K562 (cell line): ENCODE results near the gene CLEC3A. TPM values are rescaled to one million over a fixed set of nuclear protein-coding genes. Genes with fewer than 3 reads are reported as not detected.
A peak's percentile ranks its signal among the peaks of the same experiment; 100 is the strongest.

ENCODE experiments used
- BRD9 ChIP-seq: fragments of 450-650 bp; IDR thresholded peaks from 2 replicates; pipeline ENCODE4 v1.6.1; 2018; ENCODE audit warnings: low read depth; ENCODE audit not compliant: partially characterized antibody
- ETV6 ChIP-seq, 3 experiments: fragments of 150-350 bp in 1 of 3; sonication (generic) in 1 of 3; formaldehyde crosslinking in 1 of 3; IDR thresholded peaks; 2 replicates each; pipeline versions ENCODE4 v1.6.1 to v1.8.0; 2014 to 2022; ENCODE audit warnings: borderline replicate concordance in 2 of 3, low read depth in 2 of 3, antibody characterized with exemption in 1 of 3, low read length in 1 of 3, mild to moderate bottlenecking in 1 of 3, missing genetic modification reagents in 1 of 3
- FOXA3 ChIP-seq, 2 experiments: fragments of 450-650 bp in 1 of 2; sonication (generic) in 1 of 2; formaldehyde crosslinking; IDR thresholded peaks in 1 of 2; conservative IDR thresholded peaks in 1 of 2; 2 replicates each; pipeline versions ENCODE4 v1.4.0 to v1.8.0; 2020 to 2022; ENCODE audit warnings: mild to moderate bottlenecking in 2 of 2, missing genetic modification reagents in 1 of 2
- HNRNPUL1 ChIP-seq: fragments of 200-400 bp; formaldehyde crosslinking; IDR thresholded peaks from 2 replicates; pipeline ENCODE4 v1.6.1; 2017; ENCODE audit warnings: low read length
- MED1 ChIP-seq: sonication (generic); formaldehyde crosslinking; IDR thresholded peaks from 2 replicates; pipeline ENCODE4 v1.8.1; 2023; ENCODE audit warnings: missing genetic modification reagents, borderline replicate concordance
- SIN3A ChIP-seq, 2 experiments: fragments of 150-350 bp in 1 of 2; IDR thresholded peaks; 2 replicates each; pipeline ENCODE4 v1.6.1; 2011 to 2016; ENCODE audit warnings: borderline replicate concordance in 2 of 2, low read depth in 2 of 2, low read length in 2 of 2, mild to moderate bottlenecking in 2 of 2, moderate library complexity in 2 of 2; ENCODE audit not compliant: control insufficient read depth in 1 of 2
- TFAP4 ChIP-seq: sonication (generic); formaldehyde crosslinking; IDR thresholded peaks from 2 replicates; pipeline ENCODE4 v1.8.0; 2022; ENCODE audit warnings: missing genetic modification reagents, mild to moderate bottlenecking, moderate library complexity, borderline replicate concordance
- THRB ChIP-seq: fragments of 450-650 bp; formaldehyde crosslinking; conservative IDR thresholded peaks from 2 replicates; pipeline ENCODE4 v1.4.0; 2022; ENCODE audit warnings: mild to moderate bottlenecking, missing genetic modification characterization
- ZBTB7A ChIP-seq: IDR thresholded peaks from 2 replicates; pipeline ENCODE4 v1.6.1; 2011; ENCODE audit warnings: low read depth, mild to moderate bottlenecking, low read length, moderate library complexity, borderline replicate concordance; ENCODE audit not compliant: control insufficient read depth
- ZBTB9 ChIP-seq: fragments of 450-650 bp; formaldehyde crosslinking; IDR thresholded peaks from 2 replicates; pipeline ENCODE4 v1.4.0; 2020; ENCODE audit warnings: mild to moderate bottlenecking, moderate library complexity
- ZNF511 ChIP-seq: sonication (generic); formaldehyde crosslinking; IDR thresholded peaks from 2 replicates; pipeline ENCODE4 v1.8.0; 2022; ENCODE audit warnings: mild to moderate bottlenecking, missing genetic modification reagents
- ZNF644 ChIP-seq: fragments of 200-800 bp; sonication (Bioruptor generic); IDR thresholded peaks from 2 replicates; pipeline ENCODE4 v1.6.1; 2016; ENCODE audit warnings: low read depth, missing genetic modification characterization, missing compliant biosample characterization
- ZNF830 ChIP-seq: fragments of 250-450 bp; sonication (Bioruptor Pico); IDR thresholded peaks from 2 replicates; pipeline ENCODE4 v1.5.0; 2021; ENCODE audit warnings: mild to moderate bottlenecking
- polyA plus RNA-seq, 8 experiments: library from polyadenylated mRNA; depleted of rRNA in 4 of 8; stranded (reverse) in 5 of 8; unstranded in 3 of 8; fragments of >200 nt; fragmentation: Nextera tagmentation in 2 of 8; fragmentation: Illumina TruSeq in 1 of 8; extraction: Ambion mirVana in 2 of 8; extraction: Trizol in 1 of 8; gene quantifications; 2 replicates each; pipeline versions ENCODE4 v1.2.1 to v1.2.3, GENCODE V29; 2011 to 2014; ENCODE audit warnings: inconsistent platforms in 1 of 8, missing spikeins in 1 of 8
- total RNA-seq, 7 experiments: library from RNA; depleted of rRNA in 6 of 7; stranded (reverse); fragments of >200 nt in 6 of 7; fragmentation: Illumina TruSeq in 2 of 7; extraction: Trizol in 2 of 7; gene quantifications; 2 replicates each; pipeline versions ENCODE4 v1.2.1 to v1.2.3, GENCODE V29; 2011 to 2021; ENCODE audit warnings: low replicate concordance in 1 of 7
- TF ChIP-seq, protein P1 (sequence below): sonication (generic); formaldehyde crosslinking; IDR thresholded peaks from 2 replicates; pipeline ENCODE4 v1.8.1; 2023; ENCODE audit warnings: mild to moderate bottlenecking, missing genetic modification reagents
- TF ChIP-seq, protein P2 (sequence below): fragments of 450-650 bp; IDR thresholded peaks from 2 replicates; pipeline ENCODE4 v1.6.1; 2016; ENCODE audit warnings: low read depth, mild to moderate bottlenecking, moderate library complexity

The CLEC3A gene
- total and polyA plus RNA-seq, 9 of the 15 experiments (the other 6 are each of a cell fraction or from before 2014, with no cell fraction given) = not detected

DNA sequence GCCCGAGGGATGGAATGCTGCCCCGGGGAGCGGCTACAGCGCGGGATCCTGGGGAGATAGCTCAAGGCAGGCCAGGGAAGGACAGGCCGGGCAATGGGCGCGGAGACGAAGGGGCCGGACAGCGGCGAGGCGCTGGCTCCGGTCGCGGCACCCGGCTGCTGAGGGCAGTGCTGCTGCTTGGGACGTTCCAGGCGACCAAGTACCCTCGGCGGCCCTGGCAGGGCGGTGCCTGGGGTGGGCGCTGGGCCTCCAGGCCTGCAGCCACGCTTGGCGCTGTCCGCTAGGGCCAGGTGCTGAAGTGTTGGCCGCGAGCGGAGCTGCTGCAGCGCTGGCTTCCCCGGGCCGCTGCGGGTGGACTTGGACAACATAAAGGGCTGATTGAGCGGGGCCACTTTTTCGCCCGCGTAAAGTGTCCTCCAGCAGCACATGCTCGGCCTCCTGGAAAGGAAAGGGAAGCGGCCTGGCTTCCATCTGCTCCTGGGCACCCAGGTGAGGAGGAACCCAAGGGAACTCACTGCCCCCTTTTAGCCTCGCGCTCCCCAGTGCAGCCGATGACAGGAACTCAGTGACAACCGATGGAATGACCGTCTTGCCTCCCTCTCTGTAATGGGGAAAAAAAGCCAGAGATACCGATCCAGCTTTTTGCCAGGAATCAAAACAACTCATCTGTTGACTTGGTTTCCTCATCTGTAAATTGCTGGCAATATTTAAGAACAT lies 23.7 kb downstream of the CLEC3A start (continued):
- TF ChIP-seq SIN3A (IDR thresholded peaks at IDR 0.05; ENCODE audit: borderline replicate concordance in 2 of 2, control insufficient read depth in 1 of 2, low read depth in 2 of 2, low read length in 2 of 2) (peak in 1 of 2 experiments; percentile 45; a peak in 1 of 4 replicates), HNRNPUL1 (no peak), THRB (no peak), ETV6 (IDR thresholded peaks at IDR 0.05; ENCODE audit: borderline replicate concordance in 1 of 2, low read depth in 2 of 2, low read length in 1 of 2) (no peak), ETV6 (CRISPR knock-in tag; IDR thresholded peaks at IDR 0.05; ENCODE audit: borderline replicate concordance) (no peak), ZNF511 (peak; percentile 64; the same call in 1 of the 2 replicates), ZBTB7A (peak; percentile 42; the same call in 1 of the 2 replicates), ZNF830 (CRISPR knock-in tag) (no peak), FOXA3 (CRISPR knock-in tag; conservative IDR thresholded peaks at IDR 0.05 in 1 of 2, IDR thresholded peaks at IDR 0.05 in 1 of 2) (no peak), BRD9 (no peak), ZBTB9 (CRISPR knock-in tag) (0 out of 2 replicates have a peak, but pooled peaks have one; percentile 38), MED1 (CRISPR knock-in tag) (no peak), TFAP4 (CRISPR knock-in tag) (peak; percentile 50; the same call in 1 of the 2 replicates), ZNF644 (tag) (0 out of 2 replicates have a peak, but pooled peaks have one; percentile 36)
- TF ChIP-seq, protein P1, sequence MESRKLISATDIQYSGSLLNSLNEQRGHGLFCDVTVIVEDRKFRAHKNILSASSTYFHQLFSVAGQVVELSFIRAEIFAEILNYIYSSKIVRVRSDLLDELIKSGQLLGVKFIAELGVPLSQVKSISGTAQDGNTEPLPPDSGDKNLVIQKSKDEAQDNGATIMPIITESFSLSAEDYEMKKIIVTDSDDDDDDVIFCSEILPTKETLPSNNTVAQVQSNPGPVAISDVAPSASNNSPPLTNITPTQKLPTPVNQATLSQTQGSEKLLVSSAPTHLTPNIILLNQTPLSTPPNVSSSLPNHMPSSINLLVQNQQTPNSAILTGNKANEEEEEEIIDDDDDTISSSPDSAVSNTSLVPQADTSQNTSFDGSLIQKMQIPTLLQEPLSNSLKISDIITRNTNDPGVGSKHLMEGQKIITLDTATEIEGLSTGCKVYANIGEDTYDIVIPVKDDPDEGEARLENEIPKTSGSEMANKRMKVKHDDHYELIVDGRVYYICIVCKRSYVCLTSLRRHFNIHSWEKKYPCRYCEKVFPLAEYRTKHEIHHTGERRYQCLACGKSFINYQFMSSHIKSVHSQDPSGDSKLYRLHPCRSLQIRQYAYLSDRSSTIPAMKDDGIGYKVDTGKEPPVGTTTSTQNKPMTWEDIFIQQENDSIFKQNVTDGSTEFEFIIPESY (CRISPR knock-in tag) = peak; percentile 46; the same call in 1 of the 2 replicates
- TF ChIP-seq, protein P2, sequence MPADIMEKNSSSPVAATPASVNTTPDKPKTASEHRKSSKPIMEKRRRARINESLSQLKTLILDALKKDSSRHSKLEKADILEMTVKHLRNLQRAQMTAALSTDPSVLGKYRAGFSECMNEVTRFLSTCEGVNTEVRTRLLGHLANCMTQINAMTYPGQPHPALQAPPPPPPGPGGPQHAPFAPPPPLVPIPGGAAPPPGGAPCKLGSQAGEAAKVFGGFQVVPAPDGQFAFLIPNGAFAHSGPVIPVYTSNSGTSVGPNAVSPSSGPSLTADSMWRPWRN = no peak
